ENCODE measurements around the gene SHPK.

DNA sequence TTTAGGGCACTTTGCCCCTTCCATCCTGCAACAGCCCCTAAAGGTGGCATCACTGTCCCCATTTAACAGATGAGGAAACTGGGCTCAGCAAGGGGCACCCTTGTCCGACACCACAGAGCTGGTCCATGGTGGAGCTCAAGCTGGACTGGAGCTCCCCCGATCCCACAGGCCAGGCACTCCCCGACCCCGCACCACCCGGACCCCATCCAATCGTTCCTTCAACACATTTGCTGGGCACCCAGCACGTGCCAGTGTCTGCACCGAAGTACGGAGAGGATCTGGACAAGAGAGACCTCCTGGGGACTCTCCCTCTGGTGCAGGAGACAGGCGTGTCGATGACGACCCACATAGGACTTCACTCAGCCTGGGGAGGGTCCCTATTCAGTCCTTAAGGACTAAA, 46.0 kb upstream of the SHPK start:
- TF ChIP-seq POLR2A (IDR thresholded peaks at IDR 0.05) = no peak
- TF ChIP-seq, protein P1, sequence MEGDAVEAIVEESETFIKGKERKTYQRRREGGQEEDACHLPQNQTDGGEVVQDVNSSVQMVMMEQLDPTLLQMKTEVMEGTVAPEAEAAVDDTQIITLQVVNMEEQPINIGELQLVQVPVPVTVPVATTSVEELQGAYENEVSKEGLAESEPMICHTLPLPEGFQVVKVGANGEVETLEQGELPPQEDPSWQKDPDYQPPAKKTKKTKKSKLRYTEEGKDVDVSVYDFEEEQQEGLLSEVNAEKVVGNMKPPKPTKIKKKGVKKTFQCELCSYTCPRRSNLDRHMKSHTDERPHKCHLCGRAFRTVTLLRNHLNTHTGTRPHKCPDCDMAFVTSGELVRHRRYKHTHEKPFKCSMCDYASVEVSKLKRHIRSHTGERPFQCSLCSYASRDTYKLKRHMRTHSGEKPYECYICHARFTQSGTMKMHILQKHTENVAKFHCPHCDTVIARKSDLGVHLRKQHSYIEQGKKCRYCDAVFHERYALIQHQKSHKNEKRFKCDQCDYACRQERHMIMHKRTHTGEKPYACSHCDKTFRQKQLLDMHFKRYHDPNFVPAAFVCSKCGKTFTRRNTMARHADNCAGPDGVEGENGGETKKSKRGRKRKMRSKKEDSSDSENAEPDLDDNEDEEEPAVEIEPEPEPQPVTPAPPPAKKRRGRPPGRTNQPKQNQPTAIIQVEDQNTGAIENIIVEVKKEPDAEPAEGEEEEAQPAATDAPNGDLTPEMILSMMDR (IDR thresholded peaks at IDR 0.05) = no peak
